HS-5 (cell line): Measurements from ENCODE around the gene DPM2.

ENCODE experiments used
- DNase-seq: peaks from one replicate; pipeline ENCODE4 v3.0.0-alpha.2; 2012; ENCODE audit warnings: low read depth

DPM2 gene

GRCh38 chr9:127955294-127956015 lies 17.8 kb upstream of the DPM2 start:
- DNase-seq = no peak

- DNase-seq = no peak
These were observed 17.2 kb upstream of the DPM2 start for GRCh38 chr9:127954831-127955293.

GRCh38 chr9:127953768-127954505 lies 16.3 kb upstream of the DPM2 start:
- DNase-seq = no peak

- DNase-seq = no peak
These were observed 15.5 kb upstream of the DPM2 start for GRCh38 chr9:127953154-127953553.

GRCh38 chr9:127950513-127951289 lies 13.0 kb upstream of the DPM2 start:
- DNase-seq = no peak

GRCh38 chr9:127949827-127950512 lies 12.3 kb upstream of the DPM2 start:
- DNase-seq = no peak

GRCh38 chr9:127947841-127948710 lies 10.4 kb upstream of the DPM2 start:
- no peak for DNase-seq

GRCh38 chr9:127946728-127947127 lies 9.1 kb upstream of the DPM2 start:
- no peak for DNase-seq

GRCh38 chr9:127945942-127946341 lies 8.3 kb upstream of the DPM2 start:
- no peak for DNase-seq

GRCh38 chr9:127945338-127945737 lies 7.7 kb upstream of the DPM2 start:
- DNase-seq = no peak

GRCh38 chr9:127944586-127945218 lies 7.0 kb upstream of the DPM2 start:
- DNase-seq = no peak

GRCh38 chr9:127943731-127944144 lies 6.1 kb upstream of the DPM2 start:
- no peak for DNase-seq

- DNase-seq = no peak
These were observed 5.5 kb upstream of the DPM2 start for GRCh38 chr9:127943011-127943662.

GRCh38 chr9:127942216-127943010 lies 4.8 kb upstream of the DPM2 start:
- DNase-seq = no peak

- DNase-seq = no peak
These were observed 4.2 kb upstream of the DPM2 start for GRCh38 chr9:127941961-127942215.

- DNase-seq = no peak
These were observed 3.7 kb upstream of the DPM2 start for GRCh38 chr9:127941062-127941960.

GRCh38 chr9:127940593-127940992 lies 2.9 kb upstream of the DPM2 start:
- DNase-seq = no peak

- DNase-seq = no peak
These were observed 640 bp upstream of the DPM2 start for GRCh38 chr9:127938298-127938690.

- no peak for DNase-seq
These were observed 632 bp downstream of the DPM2 start for GRCh38 chr9:127937056-127937387.
